Natural killer cell (primary cell): ENCODE data around the gene AP1S3. TPM values are rescaled to one million over a fixed set of nuclear protein-coding genes. Genes with fewer than 3 reads are reported as not detected.
A peak's percentile ranks its signal among the peaks of the same experiment; 100 is the strongest.

Experiments
- ATAC-seq, 3 donors: fragments of 150-1000 bp in 2 of 3; fragments of 200-7000 bp in 1 of 3; cut with Tn5 transposase; 1 replicate in 1 of 3; 2 replicates in 2 of 3; pipeline ENCODE4 v1.10.0; 2021; ENCODE audit warnings: mild to moderate bottlenecking in 2 of 3, moderate library complexity in 2 of 3
- DNase-seq, 2 donors: peaks; one replicate each; pipeline versions ENCODE4 v3.0.0 to v3.0.0-alpha.2; 2013 to 2021; ENCODE audit warnings: mixed read lengths in 1 of 2
- H3K27ac ChIP-seq: one replicate; pipeline ENCODE4 v1.5.1; 2013; ENCODE audit warnings: mild to moderate bottlenecking, low read length
- H3K27me3 ChIP-seq: one replicate; pipeline ENCODE4 v1.6.1; 2013; ENCODE audit warnings: low read length; ENCODE audit not compliant: control insufficient read depth, insufficient read depth
- H3K36me3 ChIP-seq: one replicate; pipeline ENCODE4 v1.6.1; 2013; ENCODE audit warnings: low read length; ENCODE audit not compliant: control insufficient read depth, insufficient read depth
- H3K4me1 ChIP-seq: one replicate; pipeline ENCODE4 v1.6.1; 2013; ENCODE audit warnings: low read length; ENCODE audit not compliant: control insufficient read depth, insufficient read depth
- H3K4me3 ChIP-seq: one replicate; pipeline ENCODE4 v1.5.1; 2013; ENCODE audit warnings: low read length
- H3K9me3 ChIP-seq: one replicate; pipeline ENCODE4 v1.6.1; 2013; ENCODE audit warnings: low read length; ENCODE audit not compliant: control insufficient read depth, insufficient read depth
- H3K27ac Mint-ChIP-seq, 2 donors: one replicate each; pipeline ENCODE4 v1.8.0; 2022; ENCODE audit warnings: mild to moderate bottlenecking in 2 of 2, mixed read lengths in 2 of 2, moderate library complexity in 1 of 2
- H3K27me3 Mint-ChIP-seq, 2 donors: one replicate each; pipeline ENCODE4 v1.8.0; 2022; ENCODE audit warnings: low read depth in 2 of 2, mixed read lengths in 2 of 2
- H3K36me3 Mint-ChIP-seq: one replicate; pipeline ENCODE4 v1.8.0; 2022; ENCODE audit warnings: mixed read lengths
- H3K4me1 Mint-ChIP-seq, 2 donors: one replicate each; pipeline ENCODE4 v1.8.0; 2022; ENCODE audit warnings: mixed read lengths in 2 of 2
- H3K4me3 Mint-ChIP-seq: one replicate; pipeline ENCODE4 v1.8.0; 2022; ENCODE audit warnings: mild to moderate bottlenecking, moderate library complexity, mixed read lengths
- H3K9me3 Mint-ChIP-seq, 2 donors: one replicate each; pipeline ENCODE4 v1.8.0; 2022; ENCODE audit warnings: mixed read lengths in 2 of 2
- CTCF ChIP-seq: fragments of 200-600 bp; IDR thresholded peaks from one replicate; pipeline ENCODE4 v1.8.0; 2022; ENCODE audit warnings: antibody characterized with exemption
- WGBS: methylation state at CpG from one replicate; pipeline ENCODE4 v1.1.7; 2013; ENCODE audit warnings: missing lambda C conversion rate; ENCODE audit not compliant: insufficient coverage; 5-methylcytosine and 5-hydroxymethylcytosine counted together
- intact Hi-C: fragments of 100-400 bp; cut with micrococcal nuclease; formaldehyde crosslinking; loops from one replicate; pipeline ENCODE4 v1.14.2; 2022
- total RNA-seq, 4 donors: library from RNA; stranded (reverse); fragments of 120-200 nt in 1 of 4; gene quantifications; one replicate each; pipeline versions ENCODE4 v1.2.3 to v1.2.4, GENCODE V29; 2013 to 2022

Gene AP1S3
- total RNA-seq: 1 to 10 TPM; 4.5 to 5.2 (median 5.0) TPM
- total RNA-seq (2013): 12.6 TPM

GRCh38 chr2:223837287-223838061 lies at the start of gene AP1S3:
Gene AP1S3, minus strand, starts transcription at chr2:223837582. Its CDS starts 132 bp downstream, at chr2:223837450.
- H3K4me1 Mint-ChIP-seq: peaks cover 12 to 15% of the 10 kb centered on the region in 2 donors
- H3K9me3 Mint-ChIP-seq: no peaks in the 10 kb centered on the region
- H3K4me3 Mint-ChIP-seq: peak within 1 kb of the TSS; percentile 92
- DNase-seq (peak; percentile 76 to 91), ATAC-seq (peak; percentile 88 to 92 (median 89))
- no peak for TF ChIP-seq CTCF
- peak within 1 kb of the TSS; percentile 84 to 86 for H3K27ac Mint-ChIP-seq
- H3K27ac ChIP-seq: peak within 1 kb of the TSS; percentile 74
- H3K36me3 ChIP-seq: no peaks in the 10 kb centered on the region
- no peaks in the 10 kb centered on the region for H3K9me3 ChIP-seq
- peaks cover 21% of the 10 kb centered on the region for H3K4me1 ChIP-seq
- under 1% methylated on average over 82 of the region's 82 CpGs for WGBS
- peak within 1 kb of the TSS; percentile 65 for H3K4me3 ChIP-seq
- H3K36me3 Mint-ChIP-seq: no peaks in the 10 kb centered on the region
- H3K27me3 ChIP-seq: no peaks in the 10 kb centered on the region
- intact Hi-C loops: loop anchor here (1.0 to 5.0 kb wide), 3 partner anchors 76 to 120 kb away; partner anchors contain the start of gene MRPL44
- no peaks in the 10 kb centered on the region for H3K27me3 Mint-ChIP-seq

- H3K4me1 ChIP-seq: no peaks in the 10 kb centered on the region
- H3K27me3 ChIP-seq: no peaks in the 10 kb centered on the region
- H3K27ac ChIP-seq: no peak overlapping the region
- Mint-ChIP-seq H3K36me3 (no peaks in the 10 kb centered on the region), H3K27me3 (no peaks in the 10 kb centered on the region), H3K4me1 (peaks cover 0 to 4% of the 10 kb centered on the region in 2 donors), H3K27ac (no peak overlapping the region), H3K4me3 (no peak overlapping the region), H3K9me3 (no peaks in the 10 kb centered on the region)
- TF ChIP-seq CTCF: no peak
- H3K4me3 ChIP-seq: no peak overlapping the region
- H3K36me3 ChIP-seq: peaks cover 43% of the 10 kb centered on the region
- 92% methylated on average over 5 of the region's 5 CpGs for WGBS
- DNase-seq: no peak
- H3K9me3 ChIP-seq: no peaks in the 10 kb centered on the region
- intact Hi-C loops: no loop called here
- no peak for ATAC-seq
These were observed 49.7 kb upstream of the AP1S3 start for GRCh38 chr2:223887127-223887526.

- H3K36me3 Mint-ChIP-seq: no peaks in the 10 kb centered on the region
- no peak overlapping the region for H3K4me3 Mint-ChIP-seq
- no peaks in the 10 kb centered on the region for H3K9me3 ChIP-seq
- intact Hi-C loops: no loop called here
- peaks cover 44% of the 10 kb centered on the region for H3K36me3 ChIP-seq
- no peaks in the 10 kb centered on the region for H3K9me3 Mint-ChIP-seq
- H3K27me3 ChIP-seq: no peaks in the 10 kb centered on the region
- no CpG with 5 or more reads among the region's 2 CpGs for WGBS
- no peaks in the 10 kb centered on the region for H3K27me3 Mint-ChIP-seq
- H3K4me3 ChIP-seq: no peak overlapping the region
- no peak for TF ChIP-seq CTCF
- ATAC-seq (no peak), DNase-seq (no peak)
- H3K4me1 Mint-ChIP-seq: peaks cover 0 to 4% of the 10 kb centered on the region in 2 donors
- no peaks in the 10 kb centered on the region for H3K4me1 ChIP-seq
- H3K27ac Mint-ChIP-seq: no peak overlapping the region
- no peak overlapping the region for H3K27ac ChIP-seq
These were observed 49.3 kb upstream of the AP1S3 start for GRCh38 chr2:223886726-223887125.
